ENCODE measurements around the gene CPED1. TPM values are rescaled to one million over a fixed set of nuclear protein-coding genes. Genes with fewer than 3 reads are reported as not detected.

CPED1 gene
- total RNA-seq, 1 experiment from 2014 or later, result 3.7 TPM

DNA sequence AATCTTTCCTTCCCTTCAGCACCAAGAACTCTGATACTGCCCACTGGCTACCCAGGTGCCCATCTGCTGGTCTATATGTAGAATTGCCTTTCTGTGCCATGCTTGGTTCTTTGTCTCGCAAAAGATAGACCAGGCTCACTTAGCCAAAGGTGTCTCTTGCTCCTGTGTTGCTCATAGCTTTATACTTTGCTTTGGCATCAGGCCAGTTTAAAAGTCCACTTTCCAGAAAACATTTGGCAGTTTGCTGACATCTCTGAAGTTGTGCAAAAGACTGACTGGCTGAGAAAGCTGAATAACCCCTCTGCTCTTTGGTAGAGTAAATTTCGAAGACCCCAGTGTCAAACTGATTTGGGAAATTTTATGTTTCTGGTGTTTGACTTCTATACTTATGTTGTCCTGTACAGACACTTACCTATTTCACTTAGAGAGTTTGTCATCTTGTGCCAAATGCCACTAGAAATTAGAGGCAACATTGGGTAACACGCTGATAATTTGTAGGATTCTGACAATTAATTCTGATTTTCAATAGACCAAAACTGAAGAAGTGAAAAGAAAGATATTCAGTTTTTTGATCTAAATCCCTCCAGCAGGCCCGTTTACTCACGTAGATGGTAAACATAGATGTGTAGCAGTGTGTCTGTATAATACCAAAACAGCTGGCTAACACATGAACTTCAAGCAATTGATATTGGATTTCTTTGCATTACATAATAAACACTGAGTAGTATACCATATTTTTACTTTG lies 91.1 kb downstream of the CPED1 start:
- no peaks in the 10 kb centered on the region for H3K27me3 ChIP-seq
- H3K36me3 ChIP-seq, result no peaks in the 10 kb centered on the region
- no peaks in the 10 kb centered on the region for H3K9me3 ChIP-seq
- no peak overlapping the region for H3K4me3 ChIP-seq
- no peak for DNase-seq

DNA sequence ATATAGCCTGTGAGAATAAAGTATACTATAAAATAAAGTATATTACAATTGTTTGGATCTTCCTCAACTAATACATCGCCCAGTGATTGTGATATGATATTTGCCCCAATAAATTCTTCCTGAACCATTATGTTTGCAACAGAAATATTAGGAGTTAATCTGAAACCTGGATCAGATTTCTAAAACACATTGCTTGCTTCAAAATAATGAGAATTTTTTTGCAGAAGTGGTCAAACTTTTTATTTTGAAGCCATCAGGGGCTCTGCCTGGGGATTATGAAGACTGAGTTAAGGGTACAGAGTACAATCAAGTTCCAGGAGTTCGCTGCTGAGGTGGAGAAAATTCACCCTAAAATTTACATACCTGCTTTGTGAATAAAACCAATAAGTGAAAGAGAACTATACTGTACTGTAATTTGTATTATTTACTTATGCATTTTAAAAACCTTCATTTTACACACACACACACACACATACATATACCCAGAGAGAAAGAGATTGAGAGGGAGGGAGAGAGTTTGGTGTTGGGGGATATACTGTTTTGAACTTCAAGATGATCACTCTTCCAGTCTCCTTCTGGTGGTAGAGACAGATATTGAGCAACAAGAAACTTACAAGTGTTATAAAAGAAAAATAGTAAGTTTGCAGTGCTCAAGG lies 91.9 kb downstream of the CPED1 start:
- Histone ChIP-seq H3K27me3 (no peaks in the 10 kb centered on the region), H3K9me3 (no peaks in the 10 kb centered on the region)
- no peak for DNase-seq

DNA sequence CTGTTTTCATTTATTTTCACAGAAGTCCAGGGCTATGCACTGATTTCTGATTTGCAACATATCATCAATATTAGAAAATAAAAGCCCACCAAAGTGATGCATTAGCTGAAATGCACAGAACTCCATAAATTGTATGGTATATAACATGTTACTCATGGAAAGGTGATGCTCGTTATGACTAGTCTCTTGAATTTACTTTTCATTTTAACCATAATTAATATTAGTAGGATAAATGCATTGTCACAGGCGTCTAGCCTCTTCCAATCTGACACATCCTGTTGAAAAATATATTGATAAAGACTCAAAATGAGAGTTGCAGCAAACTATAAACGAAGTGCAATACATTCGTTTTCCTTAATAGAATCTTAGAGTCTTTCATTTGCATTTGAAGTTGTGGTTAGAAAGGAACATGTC lies 92.4 kb downstream of the CPED1 start:
- DNase-seq, result no peak
- no peaks in the 10 kb centered on the region for H3K9me3 ChIP-seq
- H3K36me3 ChIP-seq, result no peaks in the 10 kb centered on the region
- H3K27me3 ChIP-seq, result no peaks in the 10 kb centered on the region
- H3K4me3 ChIP-seq, result no peak overlapping the region

More for the DNA sequence above, 91.9 kb downstream of the CPED1 start:
- no peaks in the 10 kb centered on the region for H3K36me3 ChIP-seq
- H3K4me3 ChIP-seq, result no peak overlapping the region

DNA sequence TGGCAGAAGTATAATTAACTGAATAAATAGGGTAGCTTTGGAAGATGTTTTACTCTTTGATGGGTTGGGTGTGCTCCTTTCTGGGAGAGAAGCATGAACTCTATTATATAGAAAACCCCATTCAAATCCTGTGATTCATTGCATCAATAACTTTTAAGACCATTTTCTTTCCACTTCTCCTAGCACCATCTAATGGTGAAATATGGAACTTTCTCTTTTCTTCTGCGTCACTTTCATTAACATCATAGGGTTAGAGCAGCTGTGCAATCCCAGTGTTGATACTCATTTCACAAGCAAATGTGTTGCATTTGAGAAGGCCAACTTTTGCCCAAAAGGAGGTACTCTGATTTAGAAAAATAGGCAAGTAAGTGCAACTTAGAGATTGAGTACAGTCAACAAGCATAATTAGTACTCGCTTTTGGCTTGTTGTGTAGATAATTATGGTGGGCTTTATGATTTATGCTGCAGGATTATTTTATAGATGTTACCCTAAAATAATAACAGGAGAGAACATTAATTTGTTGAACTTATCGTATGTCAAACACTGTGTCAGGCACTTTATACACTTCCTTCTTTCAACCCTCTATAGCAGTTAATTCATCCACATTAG lies 92.9 kb downstream of the CPED1 start:
- no peaks in the 10 kb centered on the region for H3K9me3 ChIP-seq
- DNase-seq, result no peak
- no peak overlapping the region for H3K4me3 ChIP-seq
- H3K36me3 ChIP-seq, result no peaks in the 10 kb centered on the region
- no peaks in the 10 kb centered on the region for H3K27me3 ChIP-seq

DNA sequence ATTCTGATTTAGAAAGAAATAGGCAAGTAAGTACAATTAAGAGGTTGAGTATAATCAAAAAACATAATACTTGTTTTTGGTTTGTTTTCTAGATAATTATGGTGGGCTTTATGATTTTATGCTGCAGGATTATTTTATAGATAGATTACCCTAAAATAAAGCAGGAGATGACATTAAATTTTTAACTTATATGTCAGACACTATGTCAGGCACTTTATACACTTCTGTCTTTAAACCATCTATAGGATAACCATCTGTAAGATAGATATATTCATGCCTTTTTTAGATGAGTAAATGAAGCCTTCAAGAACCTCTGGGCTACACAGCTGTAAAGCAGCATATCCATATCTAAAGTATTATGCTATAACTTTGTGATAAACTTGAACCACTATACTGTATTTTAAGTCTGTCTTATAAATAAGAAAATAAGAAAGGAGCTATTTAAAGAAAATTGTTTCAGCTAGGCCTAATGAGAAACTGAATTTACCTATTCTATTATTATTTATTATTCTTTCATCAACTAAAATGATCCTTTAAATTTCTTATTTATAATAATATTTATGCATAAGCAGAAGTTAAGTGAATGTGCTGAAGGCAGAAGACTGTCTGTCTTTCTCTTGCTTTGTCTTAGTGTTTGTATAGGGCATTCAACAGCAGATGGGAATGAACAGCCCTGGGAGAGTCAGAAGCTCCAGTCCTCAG lies 94.0 kb downstream of the CPED1 start:
- DNase-seq, result no peak
- Histone ChIP-seq H3K36me3 (no peaks in the 10 kb centered on the region), H3K9me3 (no peaks in the 10 kb centered on the region), H3K4me3 (no peak overlapping the region), H3K27me3 (no peaks in the 10 kb centered on the region)

DNA sequence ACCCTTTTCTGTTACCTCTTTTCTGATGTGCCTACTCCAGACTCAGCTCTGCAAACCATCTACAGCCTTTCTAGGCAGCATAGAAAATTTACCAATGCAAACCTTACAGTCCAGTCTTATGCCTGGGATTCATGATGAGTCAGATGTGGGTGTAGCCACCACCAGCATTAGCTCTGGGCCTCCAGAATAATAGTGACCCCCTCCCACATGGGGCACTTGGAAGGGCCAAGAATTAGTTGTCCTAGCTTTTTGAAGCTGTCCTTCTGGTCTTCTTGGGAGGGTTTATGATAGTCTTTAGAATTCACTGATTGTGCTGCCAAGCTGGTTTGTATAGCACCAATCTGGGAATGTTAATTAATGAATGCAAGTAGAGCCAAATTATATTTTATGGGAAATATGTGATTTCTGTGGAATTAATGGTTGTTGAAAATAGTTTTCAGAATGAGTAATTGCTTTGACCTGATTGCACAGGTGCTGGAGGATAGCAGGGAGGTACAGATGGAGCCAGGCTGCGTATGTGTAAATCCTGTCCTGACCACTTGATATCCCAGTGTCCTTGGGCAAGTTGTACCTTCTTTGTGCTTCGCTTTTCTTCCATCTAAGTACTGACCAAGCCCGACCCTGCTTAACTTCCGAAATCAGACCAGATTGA lies 94.8 kb downstream of the CPED1 start:
- DNase-seq, result peak; percentile 69
- no peaks in the 10 kb centered on the region for H3K27me3 ChIP-seq
- H3K9me3 ChIP-seq, result no peaks in the 10 kb centered on the region
- H3K36me3 ChIP-seq, result no peaks in the 10 kb centered on the region
- no peak overlapping the region for H3K4me3 ChIP-seq

DNA sequence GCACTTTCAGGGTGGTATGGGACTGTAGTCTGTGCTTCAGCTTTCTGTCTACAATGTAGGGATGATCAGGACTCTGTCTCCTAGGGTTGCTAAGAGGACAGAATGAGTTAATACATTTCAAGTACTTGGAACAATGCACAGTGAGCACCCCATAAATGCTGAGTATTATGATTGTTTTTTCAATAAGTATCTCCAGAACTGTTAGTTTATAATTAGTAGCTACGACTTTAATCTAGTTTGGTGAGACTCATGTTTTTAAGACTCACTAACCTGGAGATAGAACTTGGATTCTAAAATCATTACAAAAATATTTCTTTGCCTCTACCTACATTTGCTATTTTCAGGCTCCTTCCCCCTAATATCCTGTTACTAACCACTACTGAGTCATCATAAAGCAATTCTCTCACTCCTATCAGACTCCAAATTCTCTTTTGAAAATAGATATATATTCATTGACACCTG lies 95.3 kb downstream of the CPED1 start:
- Histone ChIP-seq H3K36me3 (no peaks in the 10 kb centered on the region), H3K4me3 (no peak overlapping the region), H3K9me3 (no peaks in the 10 kb centered on the region), H3K27me3 (no peaks in the 10 kb centered on the region)
- DNase-seq, result no peak

DNA sequence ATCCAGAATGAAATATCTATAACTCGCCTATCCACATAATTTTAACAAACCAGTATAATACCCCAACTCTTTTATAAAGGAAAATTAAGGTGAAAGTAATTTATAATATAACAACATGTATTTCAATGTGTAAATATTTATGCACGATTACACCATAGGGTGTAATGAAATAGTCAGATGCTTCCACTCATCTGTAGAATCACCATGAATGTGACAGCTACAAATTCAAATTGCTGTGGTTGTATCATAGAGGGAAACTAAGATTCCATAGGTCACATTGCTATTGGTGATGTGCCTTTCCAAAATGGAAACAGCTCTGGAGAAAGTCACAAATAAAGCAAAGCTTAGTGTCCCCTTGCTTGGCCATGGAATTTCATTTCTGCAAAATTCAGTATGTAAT lies 95.7 kb downstream of the CPED1 start:
- no peak for DNase-seq
- Histone ChIP-seq H3K4me3 (no peak overlapping the region), H3K9me3 (no peaks in the 10 kb centered on the region), H3K27me3 (no peaks in the 10 kb centered on the region), H3K36me3 (no peaks in the 10 kb centered on the region)

DNA sequence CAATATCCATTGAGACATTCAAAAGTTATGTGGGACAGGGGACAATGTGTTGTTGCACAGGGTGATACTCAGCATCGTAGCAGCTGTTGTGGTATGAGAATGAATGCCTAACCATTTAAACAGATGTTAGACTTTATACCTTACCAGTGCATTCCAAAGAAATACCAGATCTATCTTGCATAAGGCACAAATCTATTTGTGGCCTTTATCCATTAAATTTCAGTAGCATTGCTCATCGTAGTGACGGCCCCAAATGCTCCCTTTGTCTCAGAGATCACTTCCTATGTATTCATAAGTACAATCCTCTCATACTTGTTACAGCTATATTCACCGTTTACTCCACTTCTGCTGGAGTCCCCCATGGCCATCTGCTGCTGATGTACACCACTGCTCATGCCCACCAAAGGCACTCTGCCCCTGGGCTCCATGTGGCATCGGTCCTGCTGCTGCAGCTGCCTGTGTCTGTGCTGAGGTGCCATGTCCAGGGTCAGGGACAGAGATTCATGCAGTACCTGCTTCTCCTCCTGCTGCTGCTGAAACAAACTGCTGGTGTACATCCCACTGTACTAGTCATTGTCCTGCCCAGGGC lies 96.3 kb downstream of the CPED1 start:
- H3K36me3 ChIP-seq, result no peaks in the 10 kb centered on the region
- H3K4me3 ChIP-seq, result no peak overlapping the region
- no peaks in the 10 kb centered on the region for H3K9me3 ChIP-seq
- H3K27me3 ChIP-seq, result no peaks in the 10 kb centered on the region
- DNase-seq, result peak; percentile 58

DNA sequence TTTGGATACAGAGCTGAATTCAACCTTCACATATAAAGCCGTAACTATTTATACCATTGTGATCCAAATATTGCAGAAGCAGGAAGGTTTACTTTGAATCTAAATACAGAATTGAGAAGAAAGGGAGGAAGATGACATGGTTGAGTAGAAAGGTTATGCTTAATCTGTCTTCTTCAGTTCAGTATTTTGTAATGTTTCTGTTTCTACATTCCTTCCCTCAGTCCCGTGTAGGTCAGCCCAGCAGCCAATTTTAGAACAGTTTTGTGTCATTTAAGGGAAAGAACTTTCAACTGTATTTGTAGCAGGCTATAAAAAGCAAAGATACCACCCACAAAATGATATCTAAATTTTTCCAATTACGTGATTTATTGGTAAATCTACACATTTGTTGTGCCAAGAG lies 97.4 kb downstream of the CPED1 start:
- no peak for DNase-seq

DNA sequence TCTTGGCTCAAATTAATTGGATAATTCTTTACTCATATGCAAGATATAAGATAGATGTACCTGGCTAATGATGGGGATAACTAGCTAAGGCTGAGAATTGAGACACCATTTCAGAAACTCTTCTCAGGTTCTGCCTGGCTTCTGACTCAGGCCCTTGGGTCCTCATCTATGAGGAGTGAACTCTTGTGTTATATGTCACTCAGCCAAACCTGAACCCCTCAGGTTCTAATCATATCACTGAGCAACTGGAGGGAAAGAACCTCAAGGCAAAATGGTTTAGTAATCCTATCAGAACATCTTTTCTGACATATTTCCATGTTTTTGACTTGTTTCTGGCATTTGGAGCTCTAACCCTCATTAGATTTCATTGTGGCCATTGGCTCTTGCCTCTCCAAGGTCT lies 100.4 kb downstream of the CPED1 start:
- Histone ChIP-seq H3K9me3 (no peaks in the 10 kb centered on the region), H3K27me3 (no peaks in the 10 kb centered on the region), H3K4me3 (no peak overlapping the region), H3K36me3 (no peaks in the 10 kb centered on the region)
- no peak for DNase-seq

More for the DNA sequence above, 97.4 kb downstream of the CPED1 start:
- H3K27me3 ChIP-seq, result no peaks in the 10 kb centered on the region
- H3K36me3 ChIP-seq, result no peaks in the 10 kb centered on the region
- no peak overlapping the region for H3K4me3 ChIP-seq
- no peaks in the 10 kb centered on the region for H3K9me3 ChIP-seq

DNA sequence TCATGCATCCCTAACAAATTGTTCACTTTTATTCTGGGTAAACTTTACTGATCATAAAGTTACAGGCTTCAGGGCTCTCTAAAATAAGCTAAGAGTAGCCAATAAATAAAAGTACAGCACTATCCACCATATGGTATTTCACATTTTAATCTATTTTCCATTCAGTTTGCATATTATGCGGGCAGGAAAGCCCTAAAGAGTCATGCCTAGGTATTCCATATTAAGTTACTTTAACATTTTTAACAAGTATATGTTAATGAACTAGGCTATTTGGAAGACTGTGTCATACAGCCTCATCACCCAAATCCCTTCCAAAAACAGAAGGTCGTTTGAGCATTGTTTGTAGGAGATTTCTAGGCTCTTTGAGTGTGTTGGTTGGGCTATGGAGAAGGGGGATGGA lies 106.3 kb downstream of the CPED1 start:
- Histone ChIP-seq H3K4me3 (no peak overlapping the region), H3K9me3 (no peaks in the 10 kb centered on the region), H3K36me3 (no peaks in the 10 kb centered on the region), H3K27me3 (no peaks in the 10 kb centered on the region)
- DNase-seq, result no peak

DNA sequence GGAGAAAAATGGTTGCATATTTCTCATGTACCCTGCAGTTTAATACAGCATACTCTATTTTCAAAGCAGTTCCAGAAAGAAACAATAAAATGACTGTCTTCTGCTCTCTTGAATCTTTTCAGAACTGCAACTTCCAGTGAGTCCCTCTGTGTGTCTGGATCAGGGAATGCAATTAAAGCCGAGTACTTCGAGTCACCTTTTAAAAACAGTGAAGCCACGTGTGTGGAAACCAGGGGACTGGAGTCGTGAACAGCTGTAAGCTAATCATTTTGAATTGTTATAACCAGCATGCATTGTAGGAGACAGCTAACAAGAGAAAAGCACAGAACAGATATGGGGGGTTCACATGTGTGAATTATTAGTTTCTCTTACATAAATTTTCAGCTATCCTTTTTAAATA lies 109.1 kb downstream of the CPED1 start:
- H3K36me3 ChIP-seq, result 0 out of 2 replicates have a peak, but pooled peaks cover 3% of the 10 kb centered on the region
- H3K9me3 ChIP-seq, result no peaks in the 10 kb centered on the region
- no peak for DNase-seq
- no peak overlapping the region for H3K4me3 ChIP-seq
- no peaks in the 10 kb centered on the region for H3K27me3 ChIP-seq

DNA sequence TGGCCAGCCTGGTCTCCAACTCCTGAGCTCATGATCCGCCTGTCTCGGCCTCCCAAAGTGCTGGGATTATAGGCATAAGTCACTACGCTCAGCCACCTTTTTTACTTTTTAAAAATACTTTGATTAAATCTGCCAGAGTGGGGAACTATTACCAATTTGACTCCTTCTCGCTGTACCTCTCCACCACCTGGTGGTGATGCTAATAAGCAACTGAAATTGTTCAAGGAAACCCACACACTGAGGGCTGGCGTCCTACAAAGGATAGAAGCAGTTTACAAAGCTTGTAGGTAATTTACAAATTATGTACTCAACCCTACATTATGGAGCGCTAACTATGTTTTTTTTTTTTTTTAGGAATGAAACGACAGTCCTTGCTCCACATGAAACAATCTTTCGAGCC lies 111.1 kb downstream of the CPED1 start:
- no peak for DNase-seq
- Histone ChIP-seq H3K27me3 (no peaks in the 10 kb centered on the region), H3K4me3 (no peak overlapping the region), H3K9me3 (no peaks in the 10 kb centered on the region), H3K36me3 (0 out of 2 replicates have a peak, but pooled peaks cover 3% of the 10 kb centered on the region)

DNA sequence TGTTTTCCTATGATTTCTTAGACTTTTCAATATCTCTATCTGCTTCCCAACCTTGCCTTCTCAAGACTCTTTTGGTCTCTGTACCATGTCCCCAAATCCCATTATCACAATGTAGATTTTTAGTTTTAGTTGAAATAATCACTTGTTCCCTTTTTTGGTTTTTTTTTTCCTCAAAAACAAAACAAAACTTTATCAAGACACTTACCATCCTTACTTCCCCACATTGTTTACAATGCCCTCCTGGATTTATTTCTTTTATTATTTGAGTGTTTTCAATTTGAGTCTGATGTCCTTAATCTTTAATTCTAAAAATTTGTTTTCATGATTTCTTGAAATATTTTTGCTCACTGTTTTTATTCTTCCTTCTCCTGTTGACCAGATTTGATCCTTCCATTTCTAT lies 112.6 kb downstream of the CPED1 start:
- no peak for DNase-seq
- no peaks in the 10 kb centered on the region for H3K9me3 ChIP-seq
- no peak overlapping the region for H3K4me3 ChIP-seq

DNA sequence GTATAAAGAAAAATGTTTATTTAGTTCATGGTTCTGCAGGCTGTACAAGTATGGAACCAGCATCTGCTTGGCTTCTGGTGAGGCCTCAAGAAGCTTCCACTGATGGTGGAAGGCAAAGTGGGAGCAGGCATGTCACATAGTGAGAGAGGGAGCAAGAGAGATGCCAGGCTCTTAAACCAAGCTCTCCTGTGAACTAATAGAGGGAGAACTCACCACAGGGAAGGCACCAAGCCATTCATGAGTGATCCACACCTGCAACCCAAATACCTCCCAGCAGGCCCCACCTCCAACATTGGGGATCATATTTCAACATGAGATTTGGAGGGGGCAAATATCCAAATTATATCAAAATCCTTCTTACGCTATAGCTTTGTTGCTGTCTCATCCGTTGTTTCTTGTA lies 113.1 kb downstream of the CPED1 start:
- no peaks in the 10 kb centered on the region for H3K9me3 ChIP-seq
- no peak overlapping the region for H3K4me3 ChIP-seq
- 0 out of 2 replicates have a peak, but pooled peaks cover 3% of the 10 kb centered on the region for H3K36me3 ChIP-seq
- no peaks in the 10 kb centered on the region for H3K27me3 ChIP-seq
- no peak for DNase-seq

More for the DNA sequence above, 112.6 kb downstream of the CPED1 start:
- Histone ChIP-seq H3K27me3 (no peaks in the 10 kb centered on the region), H3K36me3 (0 out of 2 replicates have a peak, but pooled peaks cover 3% of the 10 kb centered on the region)
